Parathyroid adenoma (tissue), 2 donors: Measurements from ENCODE around the gene RBFOX1.

Experiments used
- H2AFZ ChIP-seq: fragments of 300-600 bp; sonication (generic); one replicate; pipeline ENCODE4 v1.7.0; 2017; ENCODE audit warnings: antibody characterized with exemption, mild to moderate bottlenecking
- H3K27ac ChIP-seq: fragments of 300-600 bp; sonication (generic); one replicate; pipeline ENCODE4 v1.7.0; 2017
- H3K27me3 ChIP-seq: fragments of 300-600 bp; sonication (generic); one replicate; pipeline ENCODE4 v1.7.0; 2017; ENCODE audit warnings: low read length; ENCODE audit not compliant: control insufficient read depth, insufficient read depth
- H3K36me3 ChIP-seq: fragments of 300-600 bp; sonication (generic); one replicate; pipeline ENCODE4 v1.7.0; 2017; ENCODE audit warnings: low read length; ENCODE audit not compliant: control insufficient read depth, insufficient read depth
- H3K4me1 ChIP-seq: fragments of 300-600 bp; sonication (generic); one replicate; pipeline ENCODE4 v1.7.0; 2017; ENCODE audit warnings: control low read depth
- H3K4me2 ChIP-seq: fragments of 300-600 bp; sonication (generic); one replicate; pipeline ENCODE4 v1.7.0; 2017; ENCODE audit warnings: low read length
- H3K4me3 ChIP-seq: fragments of 300-600 bp; sonication (generic); one replicate; pipeline ENCODE4 v1.7.0; 2017; ENCODE audit warnings: low read depth, low read length
- H3K79me2 ChIP-seq: fragments of 300-600 bp; sonication (generic); one replicate; pipeline ENCODE4 v1.7.0; 2017; ENCODE audit warnings: control low read depth
- H3K9ac ChIP-seq: fragments of 300-600 bp; sonication (generic); one replicate; pipeline ENCODE4 v1.7.0; 2017; ENCODE audit warnings: mild to moderate bottlenecking
- H3K9me3 ChIP-seq: fragments of 300-600 bp; sonication (generic); one replicate; pipeline ENCODE4 v1.7.0; 2017; ENCODE audit warnings: low read length; ENCODE audit not compliant: control insufficient read depth
- TF ChIP-seq, protein P1 (sequence below): fragments of 300-600 bp; sonication (generic); IDR thresholded peaks from one replicate; pipeline ENCODE4 v1.7.0; 2017; ENCODE audit warnings: antibody characterized with exemption, mild to moderate bottlenecking
- donor health status: primary hyperparathyroidism.

Gene RBFOX1

DNA sequence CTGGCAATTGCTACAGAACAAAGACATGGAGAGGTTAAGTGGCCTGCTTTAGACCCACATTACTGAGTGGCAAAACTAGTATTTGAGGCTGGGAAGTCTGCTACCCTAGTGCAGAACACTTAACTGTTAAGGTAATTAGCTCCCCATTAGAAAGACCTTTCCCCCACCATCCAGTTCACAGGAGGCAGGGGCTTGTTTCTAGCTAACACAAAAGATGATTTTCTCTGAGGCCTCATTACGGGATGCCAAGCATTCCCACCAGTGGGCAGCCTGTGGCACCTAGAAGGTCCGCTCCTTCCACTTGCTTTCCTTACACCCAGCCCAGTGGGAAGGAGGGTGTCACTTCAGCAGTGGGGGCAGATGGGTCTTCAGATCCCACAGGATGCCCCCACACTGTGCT is 99.1 kb downstream of the RBFOX1 start:
- no peaks in the 10 kb centered on the region for H3K36me3 ChIP-seq
- H3K9me3 ChIP-seq = no peaks in the 10 kb centered on the region
- H3K79me2 ChIP-seq = no peaks in the 10 kb centered on the region
- H3K4me3 ChIP-seq = no peak overlapping the region
- no peak overlapping the region for H3K9ac ChIP-seq
- peaks cover 4% of the 10 kb centered on the region for H3K27me3 ChIP-seq
- H3K4me1 ChIP-seq = no peaks in the 10 kb centered on the region
- no peak overlapping the region for H3K27ac ChIP-seq
- TF ChIP-seq, protein P1, sequence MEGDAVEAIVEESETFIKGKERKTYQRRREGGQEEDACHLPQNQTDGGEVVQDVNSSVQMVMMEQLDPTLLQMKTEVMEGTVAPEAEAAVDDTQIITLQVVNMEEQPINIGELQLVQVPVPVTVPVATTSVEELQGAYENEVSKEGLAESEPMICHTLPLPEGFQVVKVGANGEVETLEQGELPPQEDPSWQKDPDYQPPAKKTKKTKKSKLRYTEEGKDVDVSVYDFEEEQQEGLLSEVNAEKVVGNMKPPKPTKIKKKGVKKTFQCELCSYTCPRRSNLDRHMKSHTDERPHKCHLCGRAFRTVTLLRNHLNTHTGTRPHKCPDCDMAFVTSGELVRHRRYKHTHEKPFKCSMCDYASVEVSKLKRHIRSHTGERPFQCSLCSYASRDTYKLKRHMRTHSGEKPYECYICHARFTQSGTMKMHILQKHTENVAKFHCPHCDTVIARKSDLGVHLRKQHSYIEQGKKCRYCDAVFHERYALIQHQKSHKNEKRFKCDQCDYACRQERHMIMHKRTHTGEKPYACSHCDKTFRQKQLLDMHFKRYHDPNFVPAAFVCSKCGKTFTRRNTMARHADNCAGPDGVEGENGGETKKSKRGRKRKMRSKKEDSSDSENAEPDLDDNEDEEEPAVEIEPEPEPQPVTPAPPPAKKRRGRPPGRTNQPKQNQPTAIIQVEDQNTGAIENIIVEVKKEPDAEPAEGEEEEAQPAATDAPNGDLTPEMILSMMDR = no peak
- no peak overlapping the region for H3K4me2 ChIP-seq
- no peak overlapping the region for H2AFZ ChIP-seq

DNA sequence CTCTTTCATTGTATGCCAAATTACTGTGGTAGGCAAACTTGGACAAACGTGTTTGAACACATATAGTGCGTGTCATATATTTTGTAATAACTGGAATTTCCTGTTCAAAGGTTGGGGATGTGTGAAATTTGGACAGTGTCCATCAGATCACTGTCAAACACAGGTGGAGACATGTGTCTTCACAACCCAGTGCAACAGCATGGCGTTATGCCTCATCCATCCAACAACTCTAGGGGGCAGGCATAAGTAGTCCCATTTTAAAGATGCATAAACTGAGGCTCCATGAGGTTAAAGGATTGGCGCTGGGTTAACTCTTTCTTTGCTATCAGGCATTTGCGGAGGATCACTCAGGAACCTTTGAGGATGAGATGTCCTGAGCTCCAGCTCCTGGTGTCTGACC is 103.7 kb downstream of the RBFOX1 start:
- Histone ChIP-seq H3K4me1 (no peaks in the 10 kb centered on the region), H3K9ac (no peak overlapping the region), H3K36me3 (no peaks in the 10 kb centered on the region), H3K27ac (no peak overlapping the region), H2AFZ (no peak overlapping the region), H3K27me3 (peaks cover 4% of the 10 kb centered on the region), H3K4me2 (no peak overlapping the region), H3K9me3 (no peaks in the 10 kb centered on the region), H3K4me3 (no peak overlapping the region), H3K79me2 (no peaks in the 10 kb centered on the region)
- TF ChIP-seq, protein P1 = no peak

DNA sequence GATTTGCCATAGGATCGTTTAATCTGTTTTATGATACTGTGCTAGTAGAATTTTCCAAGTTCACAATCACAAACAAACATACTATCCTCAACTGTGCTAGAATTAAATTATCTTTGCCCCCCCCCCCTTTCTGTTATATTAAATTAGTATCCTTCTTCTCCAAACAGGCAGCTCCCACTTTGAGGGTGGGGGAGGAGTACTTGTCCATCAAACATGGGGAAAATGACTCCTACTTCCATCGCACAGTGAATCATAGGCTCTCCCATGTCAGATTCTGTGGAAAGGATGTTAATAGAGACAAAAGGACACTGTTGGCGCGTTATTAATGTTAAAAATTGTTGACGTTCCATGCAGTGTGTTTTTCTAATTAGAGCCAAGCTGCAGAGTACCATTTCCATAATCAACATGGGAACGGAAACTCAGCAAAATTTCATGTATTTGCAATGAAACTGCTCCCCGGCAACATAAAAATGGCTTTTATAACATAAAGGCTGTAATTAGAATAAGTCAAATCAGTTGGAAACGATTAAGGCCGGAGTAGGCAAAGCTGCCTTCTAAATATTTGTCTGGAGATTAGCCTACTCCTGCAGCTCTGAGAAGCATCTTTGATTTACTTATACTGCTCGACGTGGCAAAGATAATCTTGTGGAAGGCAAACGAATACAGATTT is 104.6 kb downstream of the RBFOX1 start:
- H3K4me3 ChIP-seq = no peak overlapping the region
- no peaks in the 10 kb centered on the region for H3K4me1 ChIP-seq
- no peaks in the 10 kb centered on the region for H3K79me2 ChIP-seq
- peaks cover 4% of the 10 kb centered on the region for H3K27me3 ChIP-seq
- H3K4me2 ChIP-seq = no peak overlapping the region
- H3K36me3 ChIP-seq = no peaks in the 10 kb centered on the region
- TF ChIP-seq, protein P1 = no peak
- H3K9ac ChIP-seq = no peak overlapping the region
- H3K9me3 ChIP-seq = no peaks in the 10 kb centered on the region
- H2AFZ ChIP-seq = no peak overlapping the region
- H3K27ac ChIP-seq = no peak overlapping the region

DNA sequence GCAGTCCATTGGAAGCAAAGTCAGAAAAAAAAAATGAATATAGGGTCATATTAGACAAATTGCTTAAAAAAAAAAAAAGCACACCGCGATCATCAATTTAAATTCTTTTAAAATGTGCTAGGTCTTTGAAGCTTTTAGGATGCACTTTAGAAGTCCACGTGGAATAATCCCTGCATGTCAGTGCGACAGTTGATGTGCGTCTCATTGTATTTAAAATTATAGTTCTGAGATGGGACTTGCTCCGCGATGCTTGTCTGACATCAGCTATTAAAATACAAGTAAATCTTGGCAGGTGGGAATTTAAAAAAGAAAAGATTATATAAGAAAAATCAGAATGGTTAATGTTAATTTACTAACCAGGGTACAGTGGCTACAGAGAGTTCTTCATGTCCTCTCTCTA is 105.2 kb downstream of the RBFOX1 start:
- H3K79me2 ChIP-seq = no peaks in the 10 kb centered on the region
- H2AFZ ChIP-seq = no peak overlapping the region
- H3K4me3 ChIP-seq = no peak overlapping the region
- H3K4me1 ChIP-seq = no peaks in the 10 kb centered on the region
- H3K27me3 ChIP-seq = peaks cover 4% of the 10 kb centered on the region
- H3K36me3 ChIP-seq = no peaks in the 10 kb centered on the region
- H3K9ac ChIP-seq = no peak overlapping the region
- H3K27ac ChIP-seq = no peak overlapping the region
- TF ChIP-seq, protein P1 = no peak
- no peak overlapping the region for H3K4me2 ChIP-seq
- no peaks in the 10 kb centered on the region for H3K9me3 ChIP-seq

DNA sequence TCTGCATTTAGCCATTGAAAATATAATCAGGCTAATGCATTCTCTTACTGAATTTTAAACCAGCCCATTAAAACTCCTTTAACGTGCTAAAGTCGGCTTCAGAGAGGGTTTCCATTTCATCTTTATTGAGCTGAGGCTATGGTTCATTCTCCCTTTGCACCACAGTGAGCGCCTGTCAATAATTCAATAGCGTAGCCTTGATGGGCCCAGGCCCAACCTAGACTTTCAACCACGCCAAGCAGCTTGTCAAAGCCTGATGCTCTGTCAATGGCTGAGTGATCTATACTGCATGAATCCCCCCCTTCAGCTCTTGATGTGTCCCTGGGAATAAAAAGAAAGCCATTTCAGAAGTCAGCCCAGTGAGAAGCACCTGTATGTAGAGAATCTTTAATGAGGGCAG is 106.0 kb downstream of the RBFOX1 start:
- Histone ChIP-seq H3K9ac (no peak overlapping the region), H3K9me3 (no peaks in the 10 kb centered on the region), H3K4me2 (no peak overlapping the region), H2AFZ (no peak overlapping the region), H3K36me3 (no peaks in the 10 kb centered on the region), H3K4me3 (no peak overlapping the region), H3K27me3 (peaks cover 4% of the 10 kb centered on the region), H3K79me2 (no peaks in the 10 kb centered on the region), H3K4me1 (no peaks in the 10 kb centered on the region), H3K27ac (no peak overlapping the region)
- TF ChIP-seq, protein P1 = no peak
